Neuronal stem cell (in vitro differentiated cells): ENCODE measurements around the gene WAC.

Experiments used
- DNase-seq: peaks from one replicate; pipeline ENCODE4 v3.0.0-alpha.2; 2013; ENCODE audit warnings: low spot score
- H2AFZ ChIP-seq: one replicate; pipeline ENCODE4 v1.6.1; 2013; ENCODE audit warnings: mild to moderate bottlenecking, low read length, inconsistent platforms
- H2AK5ac ChIP-seq: 2 replicates; pipeline ENCODE4 v1.6.1; 2013; ENCODE audit warnings: low read depth, mild to moderate bottlenecking, inconsistent platforms, low read length, moderate library complexity, mixed read lengths
- H2BK120ac ChIP-seq: 2 replicates; pipeline ENCODE4 v1.6.1; 2013; ENCODE audit warnings: low read depth, mild to moderate bottlenecking, inconsistent platforms, low read length, moderate library complexity, mixed read lengths
- H2BK12ac ChIP-seq: one replicate; pipeline ENCODE4 v1.6.1; 2013; ENCODE audit warnings: low read length, inconsistent platforms
- H2BK15ac ChIP-seq: 2 replicates; pipeline ENCODE4 v1.6.1; 2013; ENCODE audit warnings: mild to moderate bottlenecking, low read length, inconsistent platforms, mixed read lengths
- H2BK5ac ChIP-seq: one replicate; pipeline ENCODE4 v1.6.1; 2013; ENCODE audit warnings: inconsistent platforms, mild to moderate bottlenecking, low read length, moderate library complexity
- H3K14ac ChIP-seq: one replicate; pipeline ENCODE4 v1.6.1; 2013; ENCODE audit warnings: low read length, inconsistent platforms
- H3K18ac ChIP-seq: 2 replicates; pipeline ENCODE4 v1.6.1; 2013; ENCODE audit warnings: low read length, inconsistent platforms
- H3K23ac ChIP-seq: 2 replicates; pipeline ENCODE4 v1.6.1; 2013; ENCODE audit warnings: low read depth, mild to moderate bottlenecking, mixed read lengths, low read length, inconsistent platforms; ENCODE audit not compliant: poor library complexity
- H3K27ac ChIP-seq: replicated peaks from 3 replicates; pipeline ENCODE4 v1.5.1; 2013; ENCODE audit warnings: low read length, inconsistent platforms
- H3K27me3 ChIP-seq, 3 experiments: 2 replicates each; pipeline ENCODE4 v1.6.1; 2013; ENCODE audit warnings: low read length in 3 of 3, mild to moderate bottlenecking in 2 of 3, inconsistent platforms in 1 of 3, low read depth in 1 of 3, mixed read lengths in 1 of 3, moderate library complexity in 1 of 3; ENCODE audit not compliant: control insufficient read depth in 3 of 3, insufficient read depth in 3 of 3
- H3K36me3 ChIP-seq, 2 donors: replicated peaks in 1 of 2; 2 replicates each; pipeline ENCODE4 v1.6.1; 2013; ENCODE audit warnings: low read length in 2 of 2; ENCODE audit not compliant: control insufficient read depth in 2 of 2, insufficient read depth in 2 of 2
- H3K4ac ChIP-seq: 2 replicates; pipeline ENCODE4 v1.6.1; 2013; ENCODE audit warnings: inconsistent platforms, mild to moderate bottlenecking, low read length, moderate library complexity
- H3K4me1 ChIP-seq, 2 donors: 1 replicate in 1 of 2; 2 replicates in 1 of 2; pipeline ENCODE4 v1.6.1; 2013; ENCODE audit warnings: low read length in 2 of 2, low read depth in 1 of 2; ENCODE audit not compliant: control insufficient read depth in 2 of 2, insufficient read depth in 1 of 2
- H3K4me2 ChIP-seq: one replicate; pipeline ENCODE4 v1.6.1; 2013; ENCODE audit warnings: mild to moderate bottlenecking, low read length, inconsistent platforms; ENCODE audit not compliant: insufficient read depth, poor library complexity, severe bottlenecking
- H3K4me3 ChIP-seq, 2 donors: 2 replicates each; pipeline ENCODE4 v1.5.1; 2013; ENCODE audit warnings: low read length in 2 of 2, mild to moderate bottlenecking in 2 of 2, inconsistent platforms in 1 of 2, moderate library complexity in 1 of 2
- H3K79me1 ChIP-seq: one replicate; pipeline ENCODE4 v1.6.1; 2013; ENCODE audit warnings: low read depth, mild to moderate bottlenecking, inconsistent platforms, low read length, moderate library complexity
- H3K9ac ChIP-seq: one replicate; pipeline ENCODE4 v1.6.1; 2013; ENCODE audit warnings: mild to moderate bottlenecking, low read depth, low read length, inconsistent platforms; ENCODE audit not compliant: poor library complexity
- H3K9me3 ChIP-seq, 2 donors: replicated peaks in 1 of 2; 2 replicates each; pipeline versions ENCODE3 to v1.6.1; 2013; ENCODE audit warnings: low read length in 2 of 2, mild to moderate bottlenecking in 2 of 2, inconsistent platforms in 1 of 2, low read depth in 1 of 2, mixed read lengths in 1 of 2, moderate library complexity in 1 of 2; ENCODE audit not compliant: control insufficient read depth in 2 of 2, insufficient read depth in 1 of 2
- H4K8ac ChIP-seq: one replicate; pipeline ENCODE4 v1.6.1; 2013; ENCODE audit warnings: low read depth, mild to moderate bottlenecking, inconsistent platforms, low read length, moderate library complexity
- H4K91ac ChIP-seq: one replicate; pipeline ENCODE4 v1.6.1; 2013; ENCODE audit warnings: low read length, low read depth, mild to moderate bottlenecking, inconsistent platforms; ENCODE audit not compliant: poor library complexity
- WGBS, 2 donors: extraction: QIAGEN DNeasy Blood & Tissue Kit; methylation state at CpG; one replicate each; pipeline ENCODE4 v1.1.7; 2013; ENCODE audit warnings: missing lambda C conversion rate in 2 of 2, mixed read lengths in 1 of 2; ENCODE audit not compliant: insufficient read length in 2 of 2, insufficient replicate concordance in 1 of 2; ENCODE audit errors: extremely low coverage in 2 of 2; 5-methylcytosine and 5-hydroxymethylcytosine counted together

WAC gene

DNA sequence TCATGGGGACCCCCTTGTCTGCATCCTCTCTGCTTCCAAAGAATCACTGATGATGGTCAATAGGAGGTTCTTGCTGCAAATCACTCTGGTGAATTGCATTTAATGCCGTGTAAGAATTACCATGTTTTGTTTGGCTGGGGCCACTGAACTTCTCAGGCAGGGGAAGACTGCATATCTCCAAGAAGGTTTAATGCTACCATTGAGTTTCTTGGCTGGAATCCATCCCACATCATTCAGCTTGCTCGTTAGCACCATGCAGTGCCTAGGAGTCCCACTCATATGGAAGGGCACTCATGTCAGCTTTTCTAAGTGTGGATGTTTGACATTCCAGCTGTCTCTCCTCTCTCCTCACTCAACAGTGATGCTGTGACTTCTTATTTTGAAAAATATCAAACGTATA lies 94.2 kb downstream of the WAC start:
- no peak overlapping the region for H3K18ac ChIP-seq
- no peak overlapping the region for H3K4ac ChIP-seq
- H3K79me1 ChIP-seq = no peaks in the 10 kb centered on the region
- H3K4me2 ChIP-seq = no peak overlapping the region
- no peak overlapping the region for H2AFZ ChIP-seq
- H2BK120ac ChIP-seq = no peak overlapping the region
- no peak overlapping the region for H3K9ac ChIP-seq
- no peak overlapping the region for H3K27ac ChIP-seq
- no peak overlapping the region for H4K91ac ChIP-seq
- no peak overlapping the region for H2BK12ac ChIP-seq
- no peak overlapping the region for H2BK15ac ChIP-seq
- H3K9me3 ChIP-seq = no peaks in the 10 kb centered on the region
- H3K14ac ChIP-seq = no peak overlapping the region
- H3K4me3 ChIP-seq = no peak overlapping the region
- peaks cover 0 to 9% of the 10 kb centered on the region in 2 donors for H3K4me1 ChIP-seq
- DNase-seq = no peak
- no peak overlapping the region for H2BK5ac ChIP-seq
- no peak overlapping the region for H3K23ac ChIP-seq
- peaks cover 0 to 3% (median 1%) of the 10 kb centered on the region in 3 experiments for H3K27me3 ChIP-seq
- H3K36me3 ChIP-seq = peaks cover 0 to 2% of the 10 kb centered on the region in 2 donors
- no CpG with 5 or more reads among the region's 3 CpGs for WGBS, 2 donors
- no peak overlapping the region for H4K8ac ChIP-seq
- no peak overlapping the region for H2AK5ac ChIP-seq

DNA sequence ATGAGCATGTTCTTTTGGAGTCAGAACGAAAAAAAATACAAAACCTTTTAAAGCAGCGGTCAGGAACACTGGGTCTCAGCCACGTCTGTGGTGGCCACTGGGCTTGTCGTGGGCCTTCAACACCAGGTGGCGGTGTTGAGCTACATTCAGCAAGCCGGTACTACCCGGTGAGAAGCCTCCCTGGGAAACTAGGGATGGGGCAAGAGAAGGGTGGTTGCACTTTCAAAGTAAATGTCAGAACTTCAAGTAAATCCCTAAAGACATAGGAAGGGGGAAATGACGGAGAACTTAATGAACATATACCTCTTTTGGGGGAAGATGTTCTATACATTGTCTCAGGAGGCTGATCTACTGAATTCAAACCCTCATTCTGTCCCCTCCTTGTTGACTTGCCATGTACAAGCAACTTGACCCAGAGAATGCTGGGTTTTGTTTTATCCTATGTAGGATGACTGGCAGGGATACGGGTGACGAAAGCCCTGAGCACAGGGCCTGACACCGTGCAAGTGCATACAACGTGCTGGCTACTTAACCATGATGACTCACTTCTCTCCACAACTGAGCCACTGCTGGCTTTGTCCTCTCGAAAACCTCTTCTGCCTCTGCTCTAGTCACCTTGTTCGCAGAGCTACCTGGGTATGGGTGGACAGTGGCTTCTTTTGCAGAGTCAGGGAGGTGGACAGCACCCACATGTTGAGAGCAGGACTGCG lies 95.4 kb downstream of the WAC start:
- H4K8ac ChIP-seq = no peak overlapping the region
- peaks cover 0 to 3% (median 1%) of the 10 kb centered on the region in 3 experiments for H3K27me3 ChIP-seq
- no CpG with 5 or more reads among the region's 15 CpGs for WGBS, 2 donors
- H2BK12ac ChIP-seq = no peak overlapping the region
- peak; percentile 74 for DNase-seq
- H3K9me3 ChIP-seq = no peaks in the 10 kb centered on the region
- H2AFZ ChIP-seq = peak overlapping the region; percentile 15
- H4K91ac ChIP-seq = no peak overlapping the region
- no peak overlapping the region for H3K14ac ChIP-seq
- H3K4me1 ChIP-seq = peaks cover 0 to 9% of the 10 kb centered on the region in 2 donors
- H3K4me3 ChIP-seq = no peak overlapping the region
- no peak overlapping the region for H2BK5ac ChIP-seq
- H2BK120ac ChIP-seq = no peak overlapping the region
- no peak overlapping the region for H3K27ac ChIP-seq
- no peaks in the 10 kb centered on the region for H3K79me1 ChIP-seq
- H3K23ac ChIP-seq = no peak overlapping the region
- no peak overlapping the region for H3K9ac ChIP-seq
- H3K4ac ChIP-seq = no peak overlapping the region
- H3K4me2 ChIP-seq = no peak overlapping the region
- no peaks in the 10 kb centered on the region for H3K36me3 ChIP-seq
- no peak overlapping the region for H2BK15ac ChIP-seq
- H3K18ac ChIP-seq = peak overlapping the region; percentile 5
- H2AK5ac ChIP-seq = no peak overlapping the region

DNA sequence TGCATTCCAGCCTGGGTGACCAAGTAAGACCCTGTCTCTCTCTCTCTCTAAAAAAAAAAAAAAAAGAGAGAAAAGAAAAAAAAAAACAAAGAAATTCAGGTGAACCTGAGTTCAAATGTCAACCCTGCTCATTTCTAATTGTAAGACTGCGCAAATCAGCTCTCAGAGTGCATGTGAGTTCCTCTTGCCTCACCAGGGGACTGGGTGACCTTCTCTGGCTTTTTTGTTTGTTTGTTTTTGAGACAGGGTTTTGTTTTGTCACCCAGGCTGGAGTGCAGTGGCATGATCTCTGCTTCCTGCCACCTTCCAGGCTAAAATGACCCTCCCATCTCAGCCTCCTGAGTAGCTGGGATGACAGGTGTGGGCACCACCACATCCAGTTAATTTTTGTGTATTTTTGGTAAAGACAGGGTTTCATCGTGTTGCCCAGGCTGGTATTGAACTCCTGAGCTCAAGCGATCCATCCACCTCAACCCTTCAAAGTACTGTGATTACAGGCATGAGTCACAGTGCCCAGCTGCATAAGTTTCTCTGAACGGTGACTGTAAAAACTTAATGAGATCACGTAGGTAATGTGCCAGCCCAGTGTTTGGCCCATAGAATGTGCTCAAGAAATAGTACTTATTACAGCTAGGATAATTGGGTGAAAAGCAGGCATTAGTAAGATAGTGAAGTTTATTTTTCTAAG lies 99.1 kb downstream of the WAC start:
- Histone ChIP-seq H2AK5ac (no peak overlapping the region), H2BK15ac (no peak overlapping the region), H4K91ac (peak overlapping the region; percentile 48), H3K23ac (no peak overlapping the region), H2BK12ac (no peak overlapping the region), H3K9me3 (no peaks in the 10 kb centered on the region), H2BK5ac (no peak overlapping the region), H3K36me3 (no peaks in the 10 kb centered on the region), H3K27me3 (peaks cover 0 to 3% (median 1%) of the 10 kb centered on the region in 3 experiments), H2AFZ (no peak overlapping the region), H4K8ac (no peak overlapping the region), H3K4me1 (peaks cover 0 to 4% of the 10 kb centered on the region in 2 donors), H3K18ac (no peak overlapping the region), H3K79me1 (no peaks in the 10 kb centered on the region), H2BK120ac (no peak overlapping the region), H3K4ac (no peak overlapping the region), H3K14ac (no peak overlapping the region), H3K27ac (no peak overlapping the region), H3K4me3 (no peak overlapping the region), H3K9ac (no peak overlapping the region), H3K4me2 (no peak overlapping the region)
- no CpG with 5 or more reads among the region's 5 CpGs for WGBS, 2 donors
- no peak for DNase-seq

DNA sequence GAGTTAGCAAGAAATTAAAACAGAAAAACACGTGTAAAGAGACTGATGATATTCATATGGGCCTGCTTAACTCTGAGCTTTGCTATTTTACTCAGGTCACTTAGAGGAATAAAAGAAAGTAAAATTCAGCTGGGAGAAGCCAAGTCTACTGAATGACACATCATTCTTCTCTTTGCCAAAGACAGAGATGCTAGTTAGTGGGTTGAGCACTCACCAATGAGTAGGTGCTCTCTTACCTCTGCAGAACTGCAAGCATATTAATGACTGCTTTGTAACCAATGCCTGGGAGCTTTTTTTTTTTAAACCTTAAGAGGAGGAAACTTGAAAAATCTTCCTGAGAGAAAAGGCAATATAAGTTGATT lies 99.6 kb downstream of the WAC start:
- Histone ChIP-seq H2BK120ac (no peak overlapping the region), H3K9ac (no peak overlapping the region), H2AFZ (no peak overlapping the region), H2BK12ac (no peak overlapping the region), H4K91ac (no peak overlapping the region), H2AK5ac (no peak overlapping the region), H3K4me3 (no peak overlapping the region), H3K4me1 (peaks cover 0 to 2% of the 10 kb centered on the region in 2 donors), H3K4ac (no peak overlapping the region), H3K27ac (no peak overlapping the region), H3K27me3 (peaks cover 0 to 3% (median 1%) of the 10 kb centered on the region in 3 experiments), H3K36me3 (no peaks in the 10 kb centered on the region), H4K8ac (no peak overlapping the region), H2BK5ac (no peak overlapping the region), H3K4me2 (no peak overlapping the region), H3K14ac (no peak overlapping the region), H3K18ac (no peak overlapping the region), H3K23ac (no peak overlapping the region), H2BK15ac (no peak overlapping the region), H3K79me1 (no peaks in the 10 kb centered on the region), H3K9me3 (no peaks in the 10 kb centered on the region)
- WGBS, 2 donors = no CpG with 5 or more reads among the region's 1 CpG
- DNase-seq = no peak
